ENCODE results near the gene PACSIN2. TPM values are rescaled to one million over a fixed set of nuclear protein-coding genes. Genes with fewer than 3 reads are reported as not detected.

The PACSIN2 gene
- polyA plus RNA-seq, 2 of the 4 experiments (the other 2 are of a cell fraction): 60.3 to 94.0 TPM

DNA sequence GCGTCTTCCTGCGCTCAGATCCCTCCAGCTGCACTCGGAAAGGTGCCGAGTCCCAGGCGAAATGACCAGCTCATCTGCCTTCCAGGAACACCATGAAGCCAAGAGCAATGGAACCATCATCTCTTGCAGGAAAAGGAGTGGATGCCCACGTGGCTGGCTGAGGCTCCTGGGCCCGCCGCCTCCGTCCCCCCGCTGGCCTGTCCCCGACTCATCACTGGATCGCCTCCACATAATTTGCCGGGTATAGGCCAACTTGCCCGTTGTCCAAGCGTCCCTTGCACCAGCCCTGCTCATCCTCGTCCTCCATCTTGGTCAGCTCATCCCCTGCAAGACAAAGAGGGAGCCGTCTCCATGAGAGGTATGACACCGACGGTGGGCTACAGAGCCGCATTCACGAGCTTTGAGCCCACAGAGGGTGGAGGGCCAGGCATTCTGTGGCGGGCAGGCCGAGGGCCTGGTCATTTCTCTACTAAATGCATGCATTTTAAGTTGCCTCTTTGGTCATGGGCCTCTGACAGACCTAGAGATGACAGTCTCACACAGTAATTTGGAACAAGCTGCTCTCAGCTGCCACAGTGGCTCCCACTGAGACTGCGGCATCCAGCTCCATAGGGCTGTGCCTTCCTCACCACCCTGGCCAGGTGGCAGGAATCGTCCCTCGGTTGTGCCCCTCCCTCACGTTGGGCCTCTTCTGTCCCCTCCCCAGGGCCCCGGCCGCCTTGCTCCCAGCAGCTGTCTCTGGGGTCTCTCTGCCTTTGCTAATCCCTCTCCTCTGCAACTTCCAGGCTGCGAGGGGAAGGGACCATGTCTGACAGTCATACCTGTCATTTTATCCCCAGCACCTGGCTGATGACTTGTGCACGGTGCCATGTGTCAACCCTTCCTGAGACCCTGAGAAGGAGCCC is 143.6 kb downstream of the PACSIN2 start:
- DNase-seq (ENCODE audit: low read depth in 1 of 2, low spot score in 1 of 2) (no peak), FAIRE-seq (no peak), ATAC-seq (no peak)
- ChIA-PET CTCF (interaction anchor here (0.8 to 1.3 kb wide), 2 partner anchors 43 to 249 kb away, joined by 3 read pairs; no protein-coding TSS in a partner anchor), POLR2A (no interaction called here)
- TF ChIP-seq, protein P1, sequence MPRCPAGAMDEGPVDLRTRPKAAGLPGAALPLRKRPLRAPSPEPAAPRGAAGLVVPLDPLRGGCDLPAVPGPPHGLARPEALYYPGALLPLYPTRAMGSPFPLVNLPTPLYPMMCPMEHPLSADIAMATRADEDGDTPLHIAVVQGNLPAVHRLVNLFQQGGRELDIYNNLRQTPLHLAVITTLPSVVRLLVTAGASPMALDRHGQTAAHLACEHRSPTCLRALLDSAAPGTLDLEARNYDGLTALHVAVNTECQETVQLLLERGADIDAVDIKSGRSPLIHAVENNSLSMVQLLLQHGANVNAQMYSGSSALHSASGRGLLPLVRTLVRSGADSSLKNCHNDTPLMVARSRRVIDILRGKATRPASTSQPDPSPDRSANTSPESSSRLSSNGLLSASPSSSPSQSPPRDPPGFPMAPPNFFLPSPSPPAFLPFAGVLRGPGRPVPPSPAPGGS (IDR thresholded peaks at IDR 0.05): no peak
- TF ChIP-seq, protein P2, sequence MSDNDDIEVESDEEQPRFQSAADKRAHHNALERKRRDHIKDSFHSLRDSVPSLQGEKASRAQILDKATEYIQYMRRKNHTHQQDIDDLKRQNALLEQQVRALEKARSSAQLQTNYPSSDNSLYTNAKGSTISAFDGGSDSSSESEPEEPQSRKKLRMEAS (IDR thresholded peaks at IDR 0.05): no peak
- TF ChIP-seq EP300 (IDR thresholded peaks at IDR 0.05) (no peak), ZNF302 (CRISPR knock-in tag; IDR thresholded peaks at IDR 0.05) (no peak), FOSL2 (IDR thresholded peaks at IDR 0.05) (no peak), FOSL2 (CRISPR knock-in tag; IDR thresholded peaks at IDR 0.05) (no peak), SREBF2 (IDR thresholded peaks at IDR 0.05) (no peak), JUNB (IDR thresholded peaks at IDR 0.05) (no peak), TP53 (CRISPR knock-in tag; IDR thresholded peaks at IDR 0.05) (no peak), NFE2L2 (conservative IDR thresholded peaks at IDR 0.05; ENCODE audit: low read length) (no peak), MAFK (IDR thresholded peaks at IDR 0.05; ENCODE audit: partially characterized antibody) (no peak), RAD21 (conservative IDR thresholded peaks at IDR 0.05 in 1 of 2, IDR thresholded peaks at IDR 0.05 in 1 of 2) (no peak), POLR2A (IDR thresholded peaks at IDR 0.05; ENCODE audit: low read length) (no peak), RNF2 (IDR thresholded peaks at IDR 0.05; ENCODE audit: borderline replicate concordance, low read depth) (no peak), NR3C1 (IDR thresholded peaks at IDR 0.05) (no peak), KDM1A (IDR thresholded peaks at IDR 0.05; ENCODE audit: low read depth) (no peak), HEYL (CRISPR knock-in tag; IDR thresholded peaks at IDR 0.05) (no peak), ZC3H11A (IDR thresholded peaks at IDR 0.05) (no peak), HDAC2 (IDR thresholded peaks at IDR 0.05) (no peak), EHF (CRISPR knock-in tag; IDR thresholded peaks at IDR 0.05) (no peak)
- TF ChIP-seq, protein P3, sequence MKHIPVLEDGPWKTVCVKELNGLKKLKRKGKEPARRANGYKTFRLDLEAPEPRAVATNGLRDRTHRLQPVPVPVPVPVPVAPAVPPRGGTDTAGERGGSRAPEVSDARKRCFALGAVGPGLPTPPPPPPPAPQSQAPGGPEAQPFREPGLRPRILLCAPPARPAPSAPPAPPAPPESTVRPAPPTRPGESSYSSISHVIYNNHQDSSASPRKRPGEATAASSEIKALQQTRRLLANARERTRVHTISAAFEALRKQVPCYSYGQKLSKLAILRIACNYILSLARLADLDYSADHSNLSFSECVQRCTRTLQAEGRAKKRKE (CRISPR knock-in tag; IDR thresholded peaks at IDR 0.05; ENCODE audit: low read depth): no peak
- H3K9me3 ChIP-seq: no peaks in the 10 kb centered on the region
- WGBS (ENCODE audit: missing lambda C conversion rate): 92% methylated on average over 30 of the region's 31 CpGs
- no peak overlapping the region for H3K4me2 ChIP-seq
- H3K4me3 ChIP-seq: no peak overlapping the region
- no peaks in the 10 kb centered on the region for H3K4me1 ChIP-seq
- no peak overlapping the region for H3K27ac ChIP-seq

DNA sequence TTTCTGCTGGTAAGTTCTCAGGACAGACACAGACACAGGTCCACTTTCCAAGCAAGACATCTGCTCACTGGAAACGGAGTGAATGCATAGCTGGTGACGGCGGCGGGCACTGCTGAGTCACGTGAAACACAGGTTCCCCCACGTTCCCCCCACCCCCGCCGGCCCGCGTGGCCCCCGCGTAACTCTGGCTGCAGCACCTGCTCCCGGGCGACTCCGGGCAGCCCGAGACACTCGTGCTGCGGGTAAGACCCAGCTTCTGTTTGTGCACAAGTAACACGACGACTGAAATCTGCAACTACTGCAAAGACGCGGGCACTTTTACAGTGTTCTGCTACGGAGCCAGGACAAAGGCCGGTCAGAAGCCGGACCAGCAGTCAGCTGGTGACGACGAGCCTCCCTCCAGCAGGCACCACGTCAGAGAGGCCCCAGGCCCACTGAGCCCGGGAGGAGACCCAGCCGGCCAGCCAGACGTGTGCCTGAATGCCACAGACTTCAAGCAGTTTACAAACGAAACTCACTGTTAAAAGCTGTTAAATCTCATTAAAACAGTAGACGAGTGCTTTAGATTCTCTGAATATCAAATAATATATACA is 145.0 kb downstream of the PACSIN2 start:
- Histone ChIP-seq H3K27ac (no peak overlapping the region), H3K4me3 (no peak overlapping the region), H3K4me1 (no peaks in the 10 kb centered on the region), H3K4me2 (no peak overlapping the region), H3K9me3 (no peaks in the 10 kb centered on the region)
- ATAC-seq: no peak
- ChIA-PET CTCF (interaction anchor here (0.6 kb wide), 1 partner anchor 249 kb away, joined by 3 read pairs; no protein-coding TSS in a partner anchor), POLR2A (no interaction called here)
- 85% methylated on average over 14 of the region's 33 CpGs for WGBS (ENCODE audit: missing lambda C conversion rate)
- no peak for DNase-seq (ENCODE audit: low read depth in 1 of 2, low spot score in 1 of 2)
- TF ChIP-seq, protein P4, sequence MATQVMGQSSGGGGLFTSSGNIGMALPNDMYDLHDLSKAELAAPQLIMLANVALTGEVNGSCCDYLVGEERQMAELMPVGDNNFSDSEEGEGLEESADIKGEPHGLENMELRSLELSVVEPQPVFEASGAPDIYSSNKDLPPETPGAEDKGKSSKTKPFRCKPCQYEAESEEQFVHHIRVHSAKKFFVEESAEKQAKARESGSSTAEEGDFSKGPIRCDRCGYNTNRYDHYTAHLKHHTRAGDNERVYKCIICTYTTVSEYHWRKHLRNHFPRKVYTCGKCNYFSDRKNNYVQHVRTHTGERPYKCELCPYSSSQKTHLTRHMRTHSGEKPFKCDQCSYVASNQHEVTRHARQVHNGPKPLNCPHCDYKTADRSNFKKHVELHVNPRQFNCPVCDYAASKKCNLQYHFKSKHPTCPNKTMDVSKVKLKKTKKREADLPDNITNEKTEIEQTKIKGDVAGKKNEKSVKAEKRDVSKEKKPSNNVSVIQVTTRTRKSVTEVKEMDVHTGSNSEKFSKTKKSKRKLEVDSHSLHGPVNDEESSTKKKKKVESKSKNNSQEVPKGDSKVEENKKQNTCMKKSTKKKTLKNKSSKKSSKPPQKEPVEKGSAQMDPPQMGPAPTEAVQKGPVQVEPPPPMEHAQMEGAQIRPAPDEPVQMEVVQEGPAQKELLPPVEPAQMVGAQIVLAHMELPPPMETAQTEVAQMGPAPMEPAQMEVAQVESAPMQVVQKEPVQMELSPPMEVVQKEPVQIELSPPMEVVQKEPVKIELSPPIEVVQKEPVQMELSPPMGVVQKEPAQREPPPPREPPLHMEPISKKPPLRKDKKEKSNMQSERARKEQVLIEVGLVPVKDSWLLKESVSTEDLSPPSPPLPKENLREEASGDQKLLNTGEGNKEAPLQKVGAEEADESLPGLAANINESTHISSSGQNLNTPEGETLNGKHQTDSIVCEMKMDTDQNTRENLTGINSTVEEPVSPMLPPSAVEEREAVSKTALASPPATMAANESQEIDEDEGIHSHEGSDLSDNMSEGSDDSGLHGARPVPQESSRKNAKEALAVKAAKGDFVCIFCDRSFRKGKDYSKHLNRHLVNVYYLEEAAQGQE (IDR thresholded peaks at IDR 0.05): no peak
- TF ChIP-seq HDAC2 (IDR thresholded peaks at IDR 0.05) (no peak), RCOR1 (IDR thresholded peaks at IDR 0.05; ENCODE audit: low read depth, low read length) (no peak), GATA3 (IDR thresholded peaks at IDR 0.05; ENCODE audit: borderline replicate concordance) (no peak), EP300 (IDR thresholded peaks at IDR 0.05) (no peak), NR3C1 (IDR thresholded peaks at IDR 0.05) (no peak), CBX8 (IDR thresholded peaks at IDR 0.05) (no peak), EHF (CRISPR knock-in tag; IDR thresholded peaks at IDR 0.05) (no peak), POLR2AphosphoS2 (conservative IDR thresholded peaks at IDR 0.05; ENCODE audit: low read length) (no peak), SMC3 (IDR thresholded peaks at IDR 0.05) (no peak), KDM1A (IDR thresholded peaks at IDR 0.05; ENCODE audit: low read depth) (no peak), SREBF2 (IDR thresholded peaks at IDR 0.05) (no peak), JUNB (IDR thresholded peaks at IDR 0.05) (no peak), ZFP36 (IDR thresholded peaks at IDR 0.05; ENCODE audit: borderline replicate concordance, partially characterized antibody) (no peak), JUN (IDR thresholded peaks at IDR 0.05) (no peak)
- TF ChIP-seq, protein P3 (CRISPR knock-in tag; IDR thresholded peaks at IDR 0.05; ENCODE audit: low read depth): no peak
- TF ChIP-seq, protein P5, sequence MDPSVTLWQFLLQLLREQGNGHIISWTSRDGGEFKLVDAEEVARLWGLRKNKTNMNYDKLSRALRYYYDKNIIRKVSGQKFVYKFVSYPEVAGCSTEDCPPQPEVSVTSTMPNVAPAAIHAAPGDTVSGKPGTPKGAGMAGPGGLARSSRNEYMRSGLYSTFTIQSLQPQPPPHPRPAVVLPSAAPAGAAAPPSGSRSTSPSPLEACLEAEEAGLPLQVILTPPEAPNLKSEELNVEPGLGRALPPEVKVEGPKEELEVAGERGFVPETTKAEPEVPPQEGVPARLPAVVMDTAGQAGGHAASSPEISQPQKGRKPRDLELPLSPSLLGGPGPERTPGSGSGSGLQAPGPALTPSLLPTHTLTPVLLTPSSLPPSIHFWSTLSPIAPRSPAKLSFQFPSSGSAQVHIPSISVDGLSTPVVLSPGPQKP (IDR thresholded peaks at IDR 0.05; ENCODE audit: low read depth, low read length): no peak
- FAIRE-seq: no peak

Data from A549 (cell line).